ENCODE measurements around the gene SERPINB12. TPM values are rescaled to one million over a fixed set of nuclear protein-coding genes. Genes with fewer than 3 reads are reported as not detected.

The SERPINB12 gene
- total RNA-seq, 4 donors from 2014 or later: 62.8 to 185 (median 112) TPM

DNA sequence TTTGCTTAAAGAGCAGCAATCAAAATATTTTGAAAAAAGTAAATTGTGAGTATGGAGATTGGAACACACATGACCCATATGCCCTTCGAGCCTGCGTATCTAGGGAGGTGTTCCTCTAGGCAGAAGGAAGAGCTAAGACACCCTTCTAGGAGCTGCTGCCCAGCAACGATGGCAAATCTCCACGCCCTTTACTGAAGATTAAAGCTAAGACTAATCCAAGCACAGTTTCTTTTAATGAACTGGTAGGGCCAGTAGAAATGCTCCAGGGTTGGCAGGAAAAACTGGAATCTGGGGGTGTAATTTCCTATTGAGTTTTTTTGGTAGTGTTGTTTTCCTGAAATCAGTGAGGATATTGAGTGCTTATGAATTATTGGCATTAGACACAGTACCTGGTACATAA is 44.3 kb downstream of the SERPINB12 start:
- intact Hi-C loops (cut with DNase I; ENCODE audit: low total_unique reads): no loop called here
- TF ChIP-seq, protein P1, sequence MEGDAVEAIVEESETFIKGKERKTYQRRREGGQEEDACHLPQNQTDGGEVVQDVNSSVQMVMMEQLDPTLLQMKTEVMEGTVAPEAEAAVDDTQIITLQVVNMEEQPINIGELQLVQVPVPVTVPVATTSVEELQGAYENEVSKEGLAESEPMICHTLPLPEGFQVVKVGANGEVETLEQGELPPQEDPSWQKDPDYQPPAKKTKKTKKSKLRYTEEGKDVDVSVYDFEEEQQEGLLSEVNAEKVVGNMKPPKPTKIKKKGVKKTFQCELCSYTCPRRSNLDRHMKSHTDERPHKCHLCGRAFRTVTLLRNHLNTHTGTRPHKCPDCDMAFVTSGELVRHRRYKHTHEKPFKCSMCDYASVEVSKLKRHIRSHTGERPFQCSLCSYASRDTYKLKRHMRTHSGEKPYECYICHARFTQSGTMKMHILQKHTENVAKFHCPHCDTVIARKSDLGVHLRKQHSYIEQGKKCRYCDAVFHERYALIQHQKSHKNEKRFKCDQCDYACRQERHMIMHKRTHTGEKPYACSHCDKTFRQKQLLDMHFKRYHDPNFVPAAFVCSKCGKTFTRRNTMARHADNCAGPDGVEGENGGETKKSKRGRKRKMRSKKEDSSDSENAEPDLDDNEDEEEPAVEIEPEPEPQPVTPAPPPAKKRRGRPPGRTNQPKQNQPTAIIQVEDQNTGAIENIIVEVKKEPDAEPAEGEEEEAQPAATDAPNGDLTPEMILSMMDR (IDR thresholded peaks at IDR 0.05): no peak
- no peak for TF ChIP-seq POLR2A (IDR thresholded peaks at IDR 0.05)
- H3K4me3 ChIP-seq (ENCODE audit: low read depth, poor library complexity, severe bottlenecking): no peak overlapping the region
- WGBS, 2 donors: 37 to 41% methylated on average over 4 of the region's 4 CpGs
- no peak for DNase-seq (ENCODE audit: low spot score in 2 of 2)

DNA sequence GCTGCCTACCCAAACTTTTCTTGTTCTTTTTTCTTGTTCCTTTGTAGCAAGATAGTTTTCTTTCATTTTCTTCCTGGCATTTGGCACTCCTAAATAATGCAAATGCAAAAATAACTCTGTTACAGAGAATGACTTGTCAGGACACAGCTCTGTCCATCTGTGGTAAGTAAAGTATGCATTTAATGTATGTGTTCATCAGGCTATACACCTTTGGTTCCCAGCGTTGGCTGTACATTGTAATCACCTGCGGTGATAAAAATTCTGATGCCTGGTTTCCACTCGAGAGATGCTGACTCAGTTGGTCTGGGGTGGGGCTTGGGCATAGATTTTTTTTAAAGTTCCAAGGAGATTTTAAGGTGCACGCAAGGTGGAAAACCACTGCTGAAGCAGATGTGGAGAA is 44.8 kb downstream of the SERPINB12 start, which contains the start of gene SERPINB13:
SERPINB13 (plus strand) TSS at position 378 of the 400 bp plus-strand sequence. CDS start 1,325 bp downstream, outside the sequence.
- WGBS, 2 donors: 51 to 67% methylated on average over 4 of the region's 4 CpGs
- no peak within 1 kb of the TSS for H3K4me3 ChIP-seq (ENCODE audit: low read depth, poor library complexity, severe bottlenecking)
- TF ChIP-seq POLR2A (IDR thresholded peaks at IDR 0.05): no peak
- TF ChIP-seq, protein P1 (IDR thresholded peaks at IDR 0.05): no peak
- DNase-seq (ENCODE audit: low spot score in 2 of 2): no peak
- intact Hi-C loops (cut with DNase I; ENCODE audit: low total_unique reads): no loop called here

DNA sequence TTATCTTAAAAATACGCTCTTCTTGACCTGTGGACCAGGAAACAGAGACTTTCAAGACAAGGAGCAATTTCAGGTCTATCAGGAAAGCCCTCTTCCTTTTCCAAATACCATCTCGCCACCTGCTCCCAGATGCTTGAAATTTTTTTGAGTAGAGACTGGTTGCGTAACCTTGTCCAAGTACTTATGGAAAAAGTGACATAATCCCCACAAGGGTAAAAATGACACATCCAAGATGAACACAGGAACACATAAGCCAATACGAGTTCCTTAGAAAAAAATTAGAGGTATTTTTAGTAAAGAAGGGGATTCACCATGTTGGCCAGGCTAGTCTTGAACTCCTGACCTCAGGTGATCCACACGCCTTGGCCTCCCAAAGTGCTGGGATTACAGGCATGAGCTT is 46.7 kb downstream of the SERPINB12 start:
- DNase-seq (ENCODE audit: low spot score in 2 of 2): no peak
- WGBS, 2 donors: 64 to 75% methylated on average over 5 of the region's 5 CpGs
- TF ChIP-seq POLR2A (IDR thresholded peaks at IDR 0.05): no peak
- TF ChIP-seq, protein P1 (IDR thresholded peaks at IDR 0.05): no peak
- H3K4me3 ChIP-seq (ENCODE audit: low read depth, poor library complexity, severe bottlenecking): no peak overlapping the region
- intact Hi-C loops (cut with DNase I; ENCODE audit: low total_unique reads): no loop called here

DNA sequence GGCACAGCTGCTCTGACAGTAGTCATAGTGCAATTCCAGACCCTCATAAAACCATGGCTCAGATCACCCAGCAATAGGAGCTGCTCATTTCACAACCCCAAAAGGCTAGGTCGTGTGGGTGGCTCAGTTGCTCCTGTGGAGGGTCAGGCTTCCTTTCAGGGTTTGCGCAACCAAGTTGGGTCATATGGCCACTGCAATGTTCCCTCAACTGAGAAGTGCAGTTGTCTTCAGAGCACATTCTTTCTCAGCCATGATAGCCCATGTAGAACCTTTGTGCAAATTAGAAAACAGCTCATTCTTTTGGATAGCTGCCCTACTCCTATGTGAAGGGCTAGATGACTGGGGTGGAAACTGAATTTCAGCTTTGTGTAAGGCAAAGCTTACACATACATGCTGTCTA is 48.2 kb downstream of the SERPINB12 start:
- WGBS, 2 donors: 63 to 72% methylated on average over 2 of the region's 2 CpGs
- intact Hi-C loops (cut with DNase I; ENCODE audit: low total_unique reads): no loop called here
- TF ChIP-seq, protein P1 (IDR thresholded peaks at IDR 0.05): no peak
- TF ChIP-seq POLR2A (IDR thresholded peaks at IDR 0.05): no peak
- H3K4me3 ChIP-seq (ENCODE audit: low read depth, poor library complexity, severe bottlenecking): no peak overlapping the region
- no peak for DNase-seq (ENCODE audit: low spot score in 2 of 2)

DNA sequence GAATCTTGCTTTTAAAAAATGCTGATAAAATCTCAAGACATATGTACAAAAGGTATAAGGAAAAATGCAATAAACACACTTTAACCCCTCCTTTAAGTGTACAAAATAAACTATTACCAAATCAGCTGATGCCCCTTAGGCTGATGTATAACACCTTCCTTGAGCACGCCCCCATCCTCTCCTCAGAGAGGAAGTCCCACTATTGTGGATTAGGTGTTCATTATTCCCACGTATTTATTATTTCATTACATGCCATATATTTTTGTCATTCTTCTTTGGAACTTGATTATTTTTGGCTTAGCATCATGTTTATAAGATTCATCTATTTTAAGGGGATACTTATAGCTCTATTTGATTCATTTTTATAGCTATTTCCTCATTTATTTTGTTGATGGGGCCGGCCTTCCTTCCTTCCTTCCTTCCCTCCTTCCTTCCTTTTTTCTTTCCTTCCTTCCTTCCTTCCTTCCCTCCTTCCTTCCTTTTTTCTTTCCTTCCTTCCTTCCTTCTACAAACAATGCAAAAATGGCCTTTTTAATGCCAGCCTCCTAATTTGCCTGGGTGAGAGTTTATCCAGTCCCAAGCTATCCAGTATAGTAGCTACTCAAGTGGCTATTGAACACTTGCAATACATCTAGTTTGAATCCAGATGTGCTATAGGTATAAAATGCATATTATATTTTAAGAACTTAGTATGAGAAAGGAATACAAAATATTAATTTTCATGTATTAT is 49.0 kb downstream of the SERPINB12 start:
- no peak for DNase-seq (ENCODE audit: low spot score in 2 of 2)
- TF ChIP-seq, protein P1 (IDR thresholded peaks at IDR 0.05): no peak
- TF ChIP-seq POLR2A (IDR thresholded peaks at IDR 0.05): no peak
- WGBS, 2 donors: 72 to 79% methylated on average over 3 of the region's 3 CpGs
- H3K4me3 ChIP-seq (ENCODE audit: low read depth, poor library complexity, severe bottlenecking): no peak overlapping the region
- intact Hi-C loops (cut with DNase I; ENCODE audit: low total_unique reads): no loop called here

DNA sequence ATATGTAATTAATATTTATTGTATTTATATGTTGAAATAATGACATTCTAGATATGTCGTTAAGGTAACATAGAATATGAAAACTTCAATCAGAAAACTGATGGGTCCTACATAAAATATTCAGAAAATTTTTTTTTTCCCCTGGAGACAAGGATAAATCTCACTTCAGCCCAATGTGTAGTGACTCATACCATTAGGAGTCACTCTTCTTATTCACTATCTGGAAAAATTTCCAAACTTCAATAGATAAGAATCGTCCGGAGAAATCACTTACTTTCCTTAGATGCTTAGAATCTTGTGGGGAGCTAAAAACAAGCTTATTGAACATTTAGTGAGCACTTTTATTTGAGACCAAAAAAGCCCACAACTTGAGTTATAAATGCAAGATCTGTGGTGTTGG is 49.6 kb downstream of the SERPINB12 start:
- 63 to 70% methylated on average over 3 of the region's 3 CpGs for WGBS, 2 donors
- no peak for DNase-seq (ENCODE audit: low spot score in 2 of 2)
- TF ChIP-seq, protein P1 (IDR thresholded peaks at IDR 0.05): no peak
- no peak for TF ChIP-seq POLR2A (IDR thresholded peaks at IDR 0.05)
- no peak overlapping the region for H3K4me3 ChIP-seq (ENCODE audit: low read depth, poor library complexity, severe bottlenecking)
- intact Hi-C loops (cut with DNase I; ENCODE audit: low total_unique reads): no loop called here
